ENCODE measurements around the gene SPATA46. TPM values are rescaled to one million over a fixed set of nuclear protein-coding genes. Genes with fewer than 3 reads are reported as not detected.

SPATA46 gene
- total RNA-seq, 2 experiments from 2014 or later: not detected

DNA sequence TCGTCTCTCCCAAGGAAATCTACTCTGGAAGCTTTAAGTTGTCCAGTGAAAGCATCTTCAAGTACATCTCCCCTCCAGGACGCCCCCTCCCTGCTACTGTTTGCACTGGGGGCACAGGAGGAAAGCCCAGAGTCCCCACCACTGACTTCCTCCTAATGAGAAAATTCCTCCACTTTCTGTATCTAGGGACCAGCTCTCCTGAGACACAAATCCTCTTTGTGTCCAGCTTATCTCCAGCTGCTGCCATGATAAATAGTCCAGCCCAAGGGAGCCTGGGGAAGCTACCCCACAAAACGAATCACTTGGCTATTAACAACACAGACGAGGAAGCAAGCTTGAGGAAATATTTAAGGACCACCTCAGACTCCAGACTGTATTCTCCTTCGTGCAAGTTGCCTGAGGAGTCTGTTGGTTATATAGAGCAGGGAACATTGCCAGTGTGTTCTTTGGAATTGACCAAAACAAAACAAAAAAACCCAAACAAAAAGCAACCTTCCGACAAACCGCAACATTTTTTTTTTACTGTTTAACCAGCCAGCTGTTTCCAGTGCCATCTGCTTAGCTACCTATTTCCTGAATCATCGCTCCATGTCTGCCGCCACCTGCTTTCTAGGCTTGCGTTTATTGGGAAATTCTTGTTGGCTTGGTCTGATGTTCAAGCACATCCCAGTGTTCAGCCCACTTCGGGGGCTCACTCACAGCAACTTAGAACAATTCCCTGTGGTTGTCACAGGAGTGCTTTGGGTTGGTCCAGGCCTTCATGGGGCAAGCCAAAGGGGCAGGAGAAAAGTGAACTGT, 12.6 kb upstream of the SPATA46 start:
- H3K4me1 Mint-ChIP-seq (ENCODE audit: low read depth): no peaks in the 10 kb centered on the region
- no peak overlapping the region for H3K27ac Mint-ChIP-seq
- CTCF ChIA-PET: interaction anchor here (1.9 kb wide), 1 partner anchor 333 kb away, joined by 10 read pairs; no protein-coding TSS in a partner anchor
- no peak overlapping the region for H3K4me3 Mint-ChIP-seq
- peaks cover 14% of the 10 kb centered on the region for H3K27me3 Mint-ChIP-seq (ENCODE audit: low read depth)
- DNase-seq: no peak
- no peaks in the 10 kb centered on the region for H3K36me3 Mint-ChIP-seq (ENCODE audit: low read depth)
- intact Hi-C loops (cut with micrococcal nuclease): no loop called here
- H3K9me3 Mint-ChIP-seq: no peaks in the 10 kb centered on the region

DNA sequence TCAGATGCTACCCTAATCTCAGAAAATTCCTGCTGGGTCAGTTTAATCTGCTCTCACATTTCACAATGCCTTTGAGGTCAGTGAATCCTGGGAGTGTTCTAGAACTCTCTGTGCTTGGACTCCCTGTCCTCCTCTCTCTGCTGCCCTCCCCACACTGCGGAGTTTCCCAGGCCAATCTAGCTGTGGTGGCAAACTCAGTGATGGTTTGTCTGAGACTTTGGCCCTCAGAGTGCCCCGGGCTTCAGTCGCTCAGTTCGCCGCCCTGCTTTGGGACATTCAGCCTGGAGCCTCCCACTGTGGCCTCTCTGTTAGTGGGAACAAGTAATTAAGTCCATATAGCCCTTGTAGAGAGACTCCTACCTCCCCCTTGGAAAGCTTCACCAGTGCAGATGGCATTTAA, 12.0 kb upstream of the SPATA46 start:
- no peak for DNase-seq
- Mint-ChIP-seq H3K4me3 (no peak overlapping the region), H3K4me1 (ENCODE audit: low read depth) (no peaks in the 10 kb centered on the region), H3K27ac (no peak overlapping the region), H3K9me3 (no peaks in the 10 kb centered on the region), H3K27me3 (ENCODE audit: low read depth) (peaks cover 14% of the 10 kb centered on the region), H3K36me3 (ENCODE audit: low read depth) (no peaks in the 10 kb centered on the region)
- CTCF ChIA-PET: interaction anchor here (1.9 kb wide), 1 partner anchor 332 kb away, joined by 10 read pairs; no protein-coding TSS in a partner anchor
- intact Hi-C loops (cut with micrococcal nuclease): no loop called here

DNA sequence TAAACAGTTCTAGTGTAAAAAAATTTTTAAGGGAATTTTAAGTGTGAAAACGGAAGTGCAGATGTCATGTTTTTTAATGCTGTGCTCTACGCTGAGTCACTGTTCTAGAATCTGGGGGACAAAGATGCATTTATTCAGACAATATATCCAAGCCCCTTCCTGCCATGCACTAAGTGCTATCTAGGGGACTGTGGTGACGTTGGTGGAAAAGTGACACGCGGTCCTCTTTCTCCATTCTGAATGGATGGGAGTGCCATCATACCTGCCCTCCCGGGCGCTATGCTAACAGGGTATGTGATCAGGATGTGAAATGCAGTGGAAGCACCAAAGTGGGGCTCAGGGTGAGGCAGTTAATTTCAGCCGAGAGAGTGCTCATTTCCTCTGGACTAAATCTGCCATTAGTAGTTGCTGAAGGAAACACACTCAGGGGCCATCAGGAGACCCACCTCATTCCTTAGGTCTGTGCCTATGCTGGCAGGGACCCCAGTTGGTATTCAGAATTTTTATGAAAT, 11.5 kb upstream of the SPATA46 start:
- Mint-ChIP-seq H3K4me3 (no peak overlapping the region), H3K36me3 (ENCODE audit: low read depth) (no peaks in the 10 kb centered on the region), H3K4me1 (ENCODE audit: low read depth) (no peaks in the 10 kb centered on the region), H3K27me3 (ENCODE audit: low read depth) (peaks cover 14% of the 10 kb centered on the region), H3K9me3 (no peaks in the 10 kb centered on the region), H3K27ac (no peak overlapping the region)
- intact Hi-C loops (cut with micrococcal nuclease): no loop called here
- CTCF ChIA-PET: interaction anchor here (1.9 kb wide), 1 partner anchor 332 kb away, joined by 10 read pairs; no protein-coding TSS in a partner anchor
- DNase-seq: no peak

DNA sequence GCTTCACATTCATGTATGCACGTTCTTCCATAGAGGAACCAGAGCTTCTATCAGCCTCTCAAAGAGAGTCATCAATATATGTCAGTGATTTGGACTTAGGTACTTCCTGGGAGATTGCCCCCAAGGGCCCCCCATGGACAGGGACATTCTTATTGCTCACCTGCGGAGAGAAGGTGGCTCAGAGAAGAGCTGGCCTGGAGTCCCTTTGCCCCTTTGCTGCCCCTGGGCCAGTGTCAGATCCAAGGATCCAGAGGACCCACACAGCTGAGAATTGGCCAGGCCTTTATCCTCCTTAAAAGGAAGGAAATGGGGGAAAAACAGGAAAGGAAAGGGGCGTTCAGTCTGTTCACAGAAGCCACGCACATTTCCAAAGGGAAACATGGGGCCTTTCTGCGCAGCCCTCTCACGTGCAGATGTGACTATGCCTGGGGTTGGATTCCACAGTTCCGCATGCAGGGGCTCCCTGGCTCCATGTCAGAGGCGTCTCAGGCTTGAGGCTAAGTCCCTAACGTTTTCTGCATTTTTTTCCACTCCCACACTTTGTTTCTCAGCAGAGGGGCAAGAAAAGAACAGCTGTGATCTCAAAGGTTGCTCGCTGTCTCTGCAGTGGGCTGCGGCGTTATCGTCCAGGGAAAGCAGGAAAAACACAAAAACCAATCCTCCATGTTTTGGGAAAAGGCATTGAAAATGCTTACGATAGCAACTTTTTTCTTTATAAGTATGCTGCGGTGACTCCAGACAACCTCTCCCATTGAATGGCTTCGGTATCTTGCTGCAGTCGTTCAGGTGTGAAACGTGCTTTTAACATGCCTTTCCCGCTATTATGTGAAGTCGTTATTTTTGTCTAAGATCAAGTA, 10.8 kb upstream of the SPATA46 start:
- no peaks in the 10 kb centered on the region for H3K36me3 Mint-ChIP-seq (ENCODE audit: low read depth)

DNA sequence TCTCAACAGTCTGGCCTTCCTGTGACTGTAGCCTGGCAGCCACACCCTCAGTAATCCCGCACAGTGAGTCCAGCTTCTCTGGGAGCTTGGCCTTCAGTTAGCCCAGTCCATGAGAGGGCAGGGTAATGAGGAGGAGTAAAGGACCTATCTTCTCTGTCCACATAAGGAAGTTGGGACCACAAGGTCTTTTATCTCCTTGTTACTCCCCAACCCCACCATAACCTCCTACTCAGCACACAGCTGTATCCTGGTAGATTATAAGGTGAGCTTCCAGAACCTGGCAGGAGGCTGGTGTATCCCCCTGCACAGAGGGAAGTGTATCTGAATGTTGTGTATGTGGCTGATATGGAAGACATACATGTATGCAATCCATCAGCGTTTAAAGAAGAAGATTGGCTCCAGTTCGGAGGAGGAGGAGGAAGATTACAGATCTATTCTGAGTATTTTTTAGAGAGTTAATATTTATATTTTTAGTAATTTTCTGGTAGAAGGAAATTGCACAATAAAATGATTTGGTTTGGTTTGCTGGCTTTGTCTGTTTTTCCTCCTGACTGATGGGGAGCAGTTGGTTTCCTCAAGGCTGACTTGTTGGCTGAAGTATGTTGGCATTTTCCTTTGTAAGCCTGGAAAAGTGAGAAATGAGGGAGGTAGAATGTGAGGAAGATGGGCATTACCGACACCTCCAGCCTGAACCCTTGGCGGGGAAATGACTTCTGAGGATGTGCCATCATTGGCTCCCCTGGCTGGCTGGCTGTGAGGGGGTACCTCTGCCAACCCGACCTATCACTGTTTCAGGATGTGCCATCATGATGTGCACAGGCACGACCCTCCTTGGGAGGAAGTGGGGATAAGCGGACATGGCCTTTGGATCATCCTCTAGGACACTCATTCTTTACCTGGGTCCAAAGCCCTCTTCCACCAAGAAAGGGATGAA, 9.9 kb upstream of the SPATA46 start:
- no peaks in the 10 kb centered on the region for H3K4me1 Mint-ChIP-seq (ENCODE audit: low read depth)
- no peaks in the 10 kb centered on the region for H3K9me3 Mint-ChIP-seq
- DNase-seq: no peak
- CTCF ChIA-PET: no interaction called here
- no peak overlapping the region for H3K27ac Mint-ChIP-seq
- no peaks in the 10 kb centered on the region for H3K36me3 Mint-ChIP-seq (ENCODE audit: low read depth)
- peaks cover 14% of the 10 kb centered on the region for H3K27me3 Mint-ChIP-seq (ENCODE audit: low read depth)
- intact Hi-C loops (cut with micrococcal nuclease): no loop called here
- no peak overlapping the region for H3K4me3 Mint-ChIP-seq

More for the DNA sequence above, 10.8 kb upstream of the SPATA46 start:
- intact Hi-C loops (cut with micrococcal nuclease): no loop called here
- CTCF ChIA-PET: no interaction called here
- Mint-ChIP-seq H3K9me3 (no peaks in the 10 kb centered on the region), H3K4me3 (no peak overlapping the region), H3K27me3 (ENCODE audit: low read depth) (peaks cover 14% of the 10 kb centered on the region), H3K4me1 (ENCODE audit: low read depth) (no peaks in the 10 kb centered on the region), H3K27ac (no peak overlapping the region)
- no peak for DNase-seq

DNA sequence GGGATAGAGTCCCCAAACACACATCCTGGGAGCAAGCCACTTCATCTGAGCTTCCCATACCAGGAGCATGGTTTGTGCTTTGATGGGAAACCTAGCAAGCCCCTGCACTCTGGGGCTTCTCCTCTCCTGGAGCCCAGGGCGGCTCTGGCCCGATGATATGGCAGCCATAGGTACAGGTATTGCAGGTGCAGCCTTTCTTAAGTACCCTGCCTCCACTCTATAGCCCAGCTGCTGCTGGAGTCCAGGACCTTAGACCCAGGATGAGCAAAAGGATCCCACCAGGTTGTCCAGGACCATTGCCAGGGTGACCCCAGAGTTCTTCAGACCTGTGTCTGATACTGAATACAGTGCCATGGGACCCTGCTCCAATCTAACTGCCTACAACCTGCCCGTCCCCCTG, 9.0 kb upstream of the SPATA46 start:
- no peaks in the 10 kb centered on the region for H3K9me3 Mint-ChIP-seq
- CTCF ChIA-PET: no interaction called here
- H3K27ac Mint-ChIP-seq: no peak overlapping the region

DNA sequence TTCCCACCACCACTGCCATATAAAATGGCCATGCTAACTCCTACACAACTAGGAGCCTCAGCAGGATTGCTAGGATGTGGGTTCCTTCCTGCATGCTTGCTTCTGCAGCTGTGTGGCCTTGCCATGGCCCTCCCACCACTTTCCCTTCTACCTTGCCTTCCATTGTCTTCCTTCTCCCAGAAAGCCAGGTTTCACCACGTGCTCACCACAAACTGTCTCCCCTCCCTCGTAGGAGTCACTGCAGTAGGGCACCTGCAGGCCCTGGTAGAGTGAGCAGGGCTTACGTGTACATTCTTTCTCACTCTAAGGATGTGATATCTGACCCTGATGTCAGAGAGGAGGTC, 8.6 kb upstream of the SPATA46 start:
- DNase-seq: no peak
- intact Hi-C loops (cut with micrococcal nuclease): no loop called here

More for the DNA sequence above, 9.0 kb upstream of the SPATA46 start:
- intact Hi-C loops (cut with micrococcal nuclease): no loop called here
- no peaks in the 10 kb centered on the region for H3K36me3 Mint-ChIP-seq (ENCODE audit: low read depth)
- peaks cover 13% of the 10 kb centered on the region for H3K27me3 Mint-ChIP-seq (ENCODE audit: low read depth)
- DNase-seq: no peak
- H3K4me1 Mint-ChIP-seq (ENCODE audit: low read depth): no peaks in the 10 kb centered on the region
- no peak overlapping the region for H3K4me3 Mint-ChIP-seq

DNA sequence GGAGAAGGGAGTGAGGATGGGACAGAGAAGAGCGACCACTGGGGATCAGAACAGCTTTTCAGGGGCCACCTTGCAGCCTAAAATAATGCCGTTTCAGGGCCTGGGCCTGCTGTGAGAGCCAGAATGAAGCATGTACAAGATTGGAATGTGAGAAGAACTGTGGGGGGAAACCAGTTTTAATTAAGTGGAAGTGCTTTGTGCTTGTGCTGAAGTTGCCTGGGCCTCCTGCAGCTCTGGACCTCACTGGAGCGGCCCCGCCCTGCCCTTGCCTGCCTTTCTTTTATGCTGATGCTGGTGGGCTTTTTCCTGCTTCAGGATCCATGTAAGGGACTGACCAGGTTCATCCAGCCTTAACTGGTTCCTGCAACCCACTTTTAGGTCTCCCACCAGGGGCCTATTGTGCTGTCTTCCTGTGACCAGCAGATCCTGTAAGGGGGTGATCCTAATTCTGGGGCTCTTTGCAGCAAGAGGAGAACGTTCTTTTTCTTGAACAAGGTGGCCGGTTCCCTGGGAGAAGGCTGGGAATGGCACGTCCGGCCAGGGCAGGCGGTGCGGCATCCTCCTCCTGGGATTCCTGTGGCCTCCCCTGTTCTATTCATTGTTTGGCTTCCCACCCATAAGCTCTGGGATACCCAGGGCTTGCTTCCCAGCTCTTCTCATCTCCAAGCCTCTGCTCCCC, 8.1 kb upstream of the SPATA46 start:
- Mint-ChIP-seq H3K36me3 (ENCODE audit: low read depth) (no peaks in the 10 kb centered on the region), H3K4me3 (no peak overlapping the region), H3K27ac (no peak overlapping the region), H3K4me1 (ENCODE audit: low read depth) (no peaks in the 10 kb centered on the region), H3K27me3 (ENCODE audit: low read depth) (peaks cover 3% of the 10 kb centered on the region), H3K9me3 (no peaks in the 10 kb centered on the region)
- intact Hi-C loops (cut with micrococcal nuclease): no loop called here
- CTCF ChIA-PET: no interaction called here
- no peak for DNase-seq

More for the DNA sequence above, 8.6 kb upstream of the SPATA46 start:
- Mint-ChIP-seq H3K27me3 (ENCODE audit: low read depth) (peaks cover 8% of the 10 kb centered on the region), H3K27ac (no peak overlapping the region), H3K36me3 (ENCODE audit: low read depth) (no peaks in the 10 kb centered on the region), H3K4me1 (ENCODE audit: low read depth) (no peaks in the 10 kb centered on the region), H3K9me3 (no peaks in the 10 kb centered on the region), H3K4me3 (no peak overlapping the region)
- CTCF ChIA-PET: no interaction called here

DNA sequence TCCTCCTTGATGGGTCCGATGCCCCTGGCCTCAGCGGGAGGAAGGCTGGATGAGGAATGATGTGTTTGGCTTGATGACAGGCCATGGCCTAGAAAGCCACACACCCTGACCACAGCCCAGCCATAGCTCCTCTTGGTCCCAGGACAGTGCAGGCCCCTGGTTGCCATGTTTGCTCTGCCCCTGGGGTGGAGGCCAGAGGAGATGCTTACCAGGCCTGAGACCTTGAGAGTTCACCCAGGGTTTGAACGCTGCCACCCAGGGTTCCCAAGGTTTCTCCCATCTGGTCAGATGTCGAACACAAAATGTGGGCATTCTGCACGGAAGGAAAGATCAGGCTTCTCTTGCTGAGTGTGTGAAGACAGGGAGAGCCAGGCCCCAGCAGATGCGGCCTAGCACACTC, 7.5 kb upstream of the SPATA46 start:
- no peak overlapping the region for H3K4me3 Mint-ChIP-seq
- H3K4me1 Mint-ChIP-seq (ENCODE audit: low read depth): no peaks in the 10 kb centered on the region
- DNase-seq: no peak
- CTCF ChIA-PET: no interaction called here
- H3K9me3 Mint-ChIP-seq: no peaks in the 10 kb centered on the region
- no peak overlapping the region for H3K27ac Mint-ChIP-seq
- intact Hi-C loops (cut with micrococcal nuclease): no loop called here
- H3K36me3 Mint-ChIP-seq (ENCODE audit: low read depth): no peaks in the 10 kb centered on the region
- peaks cover 3% of the 10 kb centered on the region for H3K27me3 Mint-ChIP-seq (ENCODE audit: low read depth)

DNA sequence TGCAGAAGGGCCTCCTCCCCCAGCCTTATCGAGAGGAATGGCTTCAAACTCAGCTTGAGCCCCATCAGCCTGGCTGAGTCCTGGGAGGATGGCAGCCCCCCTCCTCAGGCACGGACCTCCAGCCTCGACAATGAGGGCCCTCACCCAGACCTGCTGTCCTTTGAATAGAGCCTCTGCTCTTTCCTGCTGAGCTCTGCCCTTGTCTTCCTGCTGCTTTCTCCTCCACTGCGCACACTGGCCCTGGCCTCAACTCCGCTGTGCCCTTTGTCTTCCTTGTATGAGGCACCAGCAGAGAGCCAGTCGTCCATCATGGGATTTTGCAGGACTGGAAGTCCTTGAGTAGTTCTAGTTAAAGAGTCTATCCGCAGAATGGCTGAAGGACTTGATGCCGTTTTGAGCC, 6.9 kb upstream of the SPATA46 start:
- no peaks in the 10 kb centered on the region for H3K27me3 Mint-ChIP-seq (ENCODE audit: low read depth)
- H3K4me3 Mint-ChIP-seq: no peak overlapping the region
- CTCF ChIA-PET: no interaction called here
- DNase-seq: no peak
- H3K9me3 Mint-ChIP-seq: no peaks in the 10 kb centered on the region
- H3K4me1 Mint-ChIP-seq (ENCODE audit: low read depth): no peaks in the 10 kb centered on the region
- intact Hi-C loops (cut with micrococcal nuclease): no loop called here
- H3K36me3 Mint-ChIP-seq (ENCODE audit: low read depth): no peaks in the 10 kb centered on the region
- no peak overlapping the region for H3K27ac Mint-ChIP-seq

DNA sequence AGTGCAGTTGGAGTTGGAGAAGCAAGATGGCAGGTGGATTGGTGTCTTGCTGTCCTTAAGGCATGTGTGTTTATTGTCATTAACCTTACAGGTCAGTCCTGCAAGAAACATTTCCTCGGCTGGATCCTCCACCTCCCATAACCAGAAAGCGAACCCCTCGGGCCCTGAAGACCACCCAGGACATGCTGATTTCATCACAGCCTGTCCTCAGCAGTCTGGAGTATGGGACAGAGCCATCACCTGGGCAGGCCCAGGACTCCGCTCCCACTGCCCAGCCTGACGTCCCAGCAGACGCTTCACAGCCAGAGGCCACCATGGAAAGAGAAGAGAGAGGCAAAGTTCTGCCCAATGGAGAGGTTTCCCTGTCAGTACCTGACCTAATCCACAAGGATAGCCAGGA, 6.4 kb upstream of the SPATA46 start:
- H3K27ac Mint-ChIP-seq: no peak overlapping the region
- H3K27me3 Mint-ChIP-seq (ENCODE audit: low read depth): no peaks in the 10 kb centered on the region
- intact Hi-C loops (cut with micrococcal nuclease): no loop called here
- H3K4me1 Mint-ChIP-seq (ENCODE audit: low read depth): no peaks in the 10 kb centered on the region
- CTCF ChIA-PET: no interaction called here
- no peaks in the 10 kb centered on the region for H3K9me3 Mint-ChIP-seq
- DNase-seq: no peak
- no peaks in the 10 kb centered on the region for H3K36me3 Mint-ChIP-seq (ENCODE audit: low read depth)
- H3K4me3 Mint-ChIP-seq: no peak overlapping the region

All from activated naive CD4-positive, alpha-beta T cell treated with anti-CD3 and anti-CD28 coated beads for 36 hours (primary cell).